ENCODE data around the gene USE1. TPM values are rescaled to one million over a fixed set of nuclear protein-coding genes. Genes with fewer than 3 reads are reported as not detected.

Gene USE1
- total and polyA plus RNA-seq, 9 of the 15 experiments (the other 6 are each of a cell fraction or from before 2014, with no cell fraction given) = 17.3 to 52.4 (median 34.0) TPM

- TF ChIP-seq, protein P1, sequence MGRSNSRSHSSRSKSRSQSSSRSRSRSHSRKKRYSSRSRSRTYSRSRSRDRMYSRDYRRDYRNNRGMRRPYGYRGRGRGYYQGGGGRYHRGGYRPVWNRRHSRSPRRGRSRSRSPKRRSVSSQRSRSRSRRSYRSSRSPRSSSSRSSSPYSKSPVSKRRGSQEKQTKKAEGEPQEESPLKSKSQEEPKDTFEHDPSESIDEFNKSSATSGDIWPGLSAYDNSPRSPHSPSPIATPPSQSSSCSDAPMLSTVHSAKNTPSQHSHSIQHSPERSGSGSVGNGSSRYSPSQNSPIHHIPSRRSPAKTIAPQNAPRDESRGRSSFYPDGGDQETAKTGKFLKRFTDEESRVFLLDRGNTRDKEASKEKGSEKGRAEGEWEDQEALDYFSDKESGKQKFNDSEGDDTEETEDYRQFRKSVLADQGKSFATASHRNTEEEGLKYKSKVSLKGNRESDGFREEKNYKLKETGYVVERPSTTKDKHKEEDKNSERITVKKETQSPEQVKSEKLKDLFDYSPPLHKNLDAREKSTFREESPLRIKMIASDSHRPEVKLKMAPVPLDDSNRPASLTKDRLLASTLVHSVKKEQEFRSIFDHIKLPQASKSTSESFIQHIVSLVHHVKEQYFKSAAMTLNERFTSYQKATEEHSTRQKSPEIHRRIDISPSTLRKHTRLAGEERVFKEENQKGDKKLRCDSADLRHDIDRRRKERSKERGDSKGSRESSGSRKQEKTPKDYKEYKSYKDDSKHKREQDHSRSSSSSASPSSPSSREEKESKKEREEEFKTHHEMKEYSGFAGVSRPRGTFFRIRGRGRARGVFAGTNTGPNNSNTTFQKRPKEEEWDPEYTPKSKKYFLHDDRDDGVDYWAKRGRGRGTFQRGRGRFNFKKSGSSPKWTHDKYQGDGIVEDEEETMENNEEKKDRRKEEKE (IDR thresholded peaks at IDR 0.05; ENCODE audit: borderline replicate concordance in 1 of 2, control insufficient read depth in 1 of 2, low read depth in 2 of 2, low read length in 1 of 2) = no peak
- TF ChIP-seq HIVEP1 (CRISPR knock-in tag; IDR thresholded peaks at IDR 0.05) (no peak), HSF4 (CRISPR knock-in tag; IDR thresholded peaks at IDR 0.05; ENCODE audit: borderline replicate concordance) (no peak), CBFB (CRISPR knock-in tag; IDR thresholded peaks at IDR 0.05) (no peak), CREB1 (IDR thresholded peaks at IDR 0.05) (no peak; the same call in 1 of the 2 replicates), CREB1 (CRISPR knock-in tag; IDR thresholded peaks at IDR 0.05) (no peak), THRA (IDR thresholded peaks at IDR 0.05) (no peak), NR3C1 (CRISPR knock-in tag; IDR thresholded peaks at IDR 0.05) (no peak), IFI16 (CRISPR knock-in tag; IDR thresholded peaks at IDR 0.05) (no peak), OTX1 (CRISPR knock-in tag; IDR thresholded peaks at IDR 0.05) (no peak), ARID3A (IDR thresholded peaks at IDR 0.05; ENCODE audit: borderline replicate concordance, low read depth, low read length) (no peak), CBFA2T2 (conservative IDR thresholded peaks at IDR 0.05) (no peak), ZNF766 (CRISPR knock-in tag; conservative IDR thresholded peaks at IDR 0.05) (peak; percentile 67), ZNF140 (CRISPR knock-in tag; IDR thresholded peaks at IDR 0.05) (no peak), ZNF224 (CRISPR knock-in tag; IDR thresholded peaks at IDR 0.05) (no peak), ASH1L (IDR thresholded peaks at IDR 0.05; ENCODE audit: borderline replicate concordance, low read depth, partially characterized antibody) (no peak), ZNF589 (CRISPR knock-in tag; IDR thresholded peaks at IDR 0.05; ENCODE audit: low read depth) (0 out of 2 replicates have a peak, but pooled peaks have one; percentile 27), ZNF444 (CRISPR knock-in tag; IDR thresholded peaks at IDR 0.05) (no peak), MYBL2 (IDR thresholded peaks at IDR 0.05; ENCODE audit: low read depth) (no peak), MYBL2 (CRISPR knock-in tag; IDR thresholded peaks at IDR 0.05; ENCODE audit: borderline replicate concordance) (no peak), DMBX1 (CRISPR knock-in tag; IDR thresholded peaks at IDR 0.05; ENCODE audit: borderline replicate concordance) (peak; percentile 70), ZNF280B (CRISPR knock-in tag; IDR thresholded peaks at IDR 0.05) (no peak)
Observed at GRCh38 chr19:17235300-17235970, 20.3 kb downstream of the USE1 start (continued).

Data from K562 (cell line).